ENCODE data around the gene KIAA1755.

Gene KIAA1755

DNA sequence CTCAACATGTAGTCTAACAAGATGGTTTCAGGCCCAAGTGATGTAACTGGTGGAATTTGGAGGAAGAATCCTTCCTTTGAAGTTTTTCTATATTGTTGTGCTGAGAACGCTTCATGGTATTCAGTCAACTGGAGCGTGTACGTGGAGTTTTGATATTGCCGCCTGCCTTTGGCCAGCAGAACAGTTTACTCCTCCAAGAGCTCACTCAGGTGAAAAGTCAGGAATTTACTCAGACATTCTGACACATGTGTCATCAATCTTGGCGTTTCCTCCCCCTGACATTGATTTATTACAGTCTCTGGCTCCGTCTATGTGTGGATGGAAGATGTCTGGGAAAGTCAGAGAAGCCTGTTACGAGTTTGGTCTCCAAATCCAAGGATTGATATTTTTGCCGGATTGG, 76.4 kb downstream of the KIAA1755 start:
- no peak for DNase-seq (ENCODE audit: low read depth)

DNA sequence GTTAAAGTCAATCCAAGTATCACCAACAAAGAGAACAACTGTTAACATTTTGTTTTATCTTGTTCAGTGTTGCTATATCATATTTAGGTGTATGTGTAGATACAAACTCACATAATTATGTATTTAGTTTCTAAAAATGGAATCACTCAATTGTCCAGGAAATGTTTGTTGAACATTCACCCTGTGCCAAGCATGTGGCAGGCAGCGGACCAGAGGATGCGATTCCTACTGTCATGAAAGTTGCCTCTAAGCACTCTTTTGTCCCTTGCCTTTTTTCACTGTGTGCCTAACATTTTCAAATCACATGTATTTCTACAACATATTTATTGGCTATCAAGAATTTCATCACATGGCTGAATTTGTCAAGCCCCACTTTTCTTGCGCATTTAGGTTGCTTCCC, 78.6 kb downstream of the KIAA1755 start:
- DNase-seq (ENCODE audit: low read depth): no peak

DNA sequence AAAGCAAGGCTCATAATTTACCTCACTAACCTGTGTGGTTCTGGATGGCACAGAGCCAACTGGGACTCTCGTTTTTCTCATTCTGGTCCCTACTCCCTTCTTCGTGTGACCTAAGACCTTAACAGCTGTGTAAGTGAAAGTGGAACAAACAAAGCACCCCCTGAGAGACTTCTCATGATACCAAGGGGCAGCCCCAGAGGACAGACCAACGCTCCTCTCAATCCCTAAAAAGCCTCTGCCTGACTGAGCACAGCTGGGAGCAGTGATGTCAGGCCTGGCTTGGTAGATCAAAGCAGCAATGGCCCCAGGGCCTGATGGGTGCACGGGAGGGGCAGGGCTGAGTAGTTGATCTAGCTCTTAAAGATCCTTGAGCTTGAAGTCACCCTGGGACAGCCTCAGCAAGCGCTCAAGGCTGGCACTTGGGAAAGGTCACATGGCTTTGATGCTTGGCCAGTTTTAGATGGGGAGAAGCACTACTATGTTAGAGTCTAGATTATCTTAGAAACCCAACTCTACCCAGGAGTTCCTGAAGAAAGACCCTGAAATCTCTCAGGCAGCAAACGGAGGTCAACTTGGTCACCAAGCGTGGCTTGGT, 79.2 kb downstream of the KIAA1755 start:
- no peak for DNase-seq (ENCODE audit: low read depth)

DNA sequence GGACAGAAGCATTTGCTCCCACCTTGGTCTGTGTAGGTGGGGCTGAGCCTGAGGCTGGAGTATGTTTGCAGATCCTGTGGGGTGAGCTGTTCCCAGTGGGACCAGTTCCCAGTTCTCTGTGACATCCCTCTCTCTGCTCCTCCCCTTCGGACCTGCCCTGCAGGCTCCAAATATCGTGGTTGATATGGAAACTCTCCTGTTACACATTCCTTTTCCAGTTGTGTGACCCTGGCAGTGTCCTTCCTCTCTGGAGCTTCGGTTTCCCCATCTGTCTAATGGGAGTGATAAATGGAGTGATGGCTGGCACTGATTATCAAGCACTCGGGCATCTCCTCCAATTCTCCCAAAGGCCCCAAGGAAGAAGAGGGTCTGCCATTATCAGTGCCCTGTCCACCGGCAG, 79.8 kb downstream of the KIAA1755 start:
- DNase-seq (ENCODE audit: low read depth): no peak

DNA sequence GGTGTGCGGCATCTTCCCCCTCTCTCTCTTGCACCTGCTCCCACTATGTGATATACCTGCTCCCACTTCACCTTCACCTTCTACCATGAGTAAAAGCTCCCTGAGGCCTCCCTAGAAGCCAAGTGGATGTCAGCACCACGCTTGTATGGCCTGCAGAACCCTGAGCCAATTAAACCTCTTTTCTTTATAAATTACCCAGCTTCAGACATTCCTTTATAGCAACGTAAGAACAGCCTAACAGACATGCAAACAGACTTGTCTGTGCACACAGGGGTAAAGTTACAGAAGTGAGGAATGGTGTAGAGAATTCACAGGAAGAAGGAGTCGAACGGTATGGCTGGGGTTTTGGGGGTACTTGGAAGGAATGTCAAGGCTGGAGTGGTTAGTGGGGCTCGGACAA, 80.7 kb downstream of the KIAA1755 start:
- DNase-seq (ENCODE audit: low read depth): no peak

DNA sequence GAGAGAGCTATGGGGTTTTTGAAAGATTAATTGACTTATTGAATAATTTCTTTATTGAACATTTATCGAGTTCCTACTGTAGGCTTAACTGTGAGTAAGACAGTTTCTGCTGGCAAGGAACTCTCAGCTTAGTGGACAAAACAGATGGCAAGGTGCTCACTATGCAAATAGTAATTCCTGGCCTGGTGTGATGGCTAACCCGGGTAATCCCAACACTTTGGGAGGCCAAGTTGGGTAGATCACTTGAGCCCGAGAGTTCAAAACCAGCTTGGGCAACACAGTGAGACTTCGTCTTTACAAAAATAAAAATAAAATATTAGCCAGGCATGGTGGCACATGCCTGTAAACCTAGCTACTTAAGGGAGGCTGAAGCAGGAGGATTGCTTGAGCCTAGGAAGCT, 82.0 kb downstream of the KIAA1755 start:
- no peak for DNase-seq (ENCODE audit: low read depth)

DNA sequence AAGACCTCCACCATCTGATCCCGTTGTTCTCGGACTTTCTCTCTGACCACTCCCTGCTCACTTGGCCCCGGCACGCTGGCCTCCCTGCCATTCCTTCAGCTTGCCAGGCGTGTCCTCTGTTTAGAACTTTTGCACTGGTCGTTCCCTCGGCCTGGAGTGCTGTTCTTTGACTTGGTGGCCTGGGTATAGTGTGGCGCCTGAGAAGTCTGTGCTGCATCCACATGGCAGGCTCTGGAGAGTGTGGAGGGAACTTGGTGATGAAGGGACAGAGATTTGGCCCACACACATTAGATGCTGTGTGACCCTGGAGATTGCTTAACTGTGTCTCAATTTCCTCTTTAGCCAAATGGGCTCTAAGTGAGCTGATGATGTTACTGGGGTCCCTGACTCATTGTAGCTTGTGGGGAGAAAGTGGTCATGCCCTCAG, 82.5 kb downstream of the KIAA1755 start:
- no peak for DNase-seq (ENCODE audit: low read depth)

DNA sequence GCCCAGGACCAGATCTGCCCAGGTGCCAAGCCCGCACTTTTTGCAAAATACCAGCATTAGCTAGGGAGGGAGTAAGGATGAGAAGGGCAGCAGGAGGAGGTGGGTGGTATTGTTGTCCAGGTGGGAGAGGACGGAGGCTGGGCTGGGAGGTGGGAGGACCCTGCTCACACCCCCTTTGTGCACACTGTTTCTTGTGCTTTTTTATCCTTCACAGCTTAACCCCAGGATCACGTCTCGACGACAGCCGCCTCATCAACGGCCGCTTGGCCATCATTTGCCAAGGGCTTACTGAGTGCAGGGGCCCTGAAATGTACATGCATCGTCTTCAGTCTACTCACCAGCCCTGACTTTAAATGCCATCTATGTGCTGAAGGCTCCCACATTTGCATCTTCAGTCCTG, 83.3 kb downstream of the KIAA1755 start:
- no peak for DNase-seq (ENCODE audit: low read depth)

DNA sequence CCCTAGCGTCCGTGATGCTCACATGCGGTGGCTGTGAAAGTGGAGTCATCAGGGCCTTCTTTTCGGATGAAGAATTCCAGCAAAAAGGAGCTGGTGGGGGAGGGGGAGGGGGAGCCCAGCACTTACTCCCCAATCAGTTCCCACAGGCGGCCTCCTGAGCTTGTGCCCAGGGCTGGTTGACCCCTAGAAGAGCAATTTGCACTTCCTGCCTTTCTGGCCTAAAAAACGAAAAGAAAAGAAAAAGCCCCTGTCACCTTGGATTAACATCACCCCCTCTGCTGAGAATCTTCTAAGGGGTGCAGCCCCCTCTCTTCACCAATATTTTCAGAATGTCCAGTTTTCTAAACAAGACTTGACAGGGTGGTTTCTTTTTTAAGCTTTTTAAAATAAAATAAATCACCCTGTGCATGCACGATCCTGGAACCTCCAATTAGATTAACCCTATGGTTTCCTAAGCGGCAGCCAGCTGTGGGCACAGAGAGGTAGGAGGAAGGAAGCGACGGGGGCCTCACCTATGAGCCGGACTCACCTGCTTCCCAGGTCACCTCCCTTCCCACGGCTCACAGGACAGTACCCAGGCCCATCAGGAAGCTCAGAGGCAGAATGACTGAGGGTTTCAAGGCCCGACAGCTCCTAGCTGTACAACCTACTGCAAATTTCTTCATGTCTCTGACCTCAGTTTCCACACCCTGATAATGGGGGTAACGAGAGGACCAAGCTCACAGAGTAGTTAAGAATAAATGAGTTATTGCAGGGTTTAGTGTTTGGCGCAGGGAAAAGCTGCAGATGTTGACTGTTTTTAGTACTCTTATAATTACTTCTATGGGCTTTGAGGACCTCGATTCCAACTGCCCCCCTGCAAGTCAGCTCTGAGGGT, 85.0 kb downstream of the KIAA1755 start:
- no peak for DNase-seq (ENCODE audit: low read depth)

DNA sequence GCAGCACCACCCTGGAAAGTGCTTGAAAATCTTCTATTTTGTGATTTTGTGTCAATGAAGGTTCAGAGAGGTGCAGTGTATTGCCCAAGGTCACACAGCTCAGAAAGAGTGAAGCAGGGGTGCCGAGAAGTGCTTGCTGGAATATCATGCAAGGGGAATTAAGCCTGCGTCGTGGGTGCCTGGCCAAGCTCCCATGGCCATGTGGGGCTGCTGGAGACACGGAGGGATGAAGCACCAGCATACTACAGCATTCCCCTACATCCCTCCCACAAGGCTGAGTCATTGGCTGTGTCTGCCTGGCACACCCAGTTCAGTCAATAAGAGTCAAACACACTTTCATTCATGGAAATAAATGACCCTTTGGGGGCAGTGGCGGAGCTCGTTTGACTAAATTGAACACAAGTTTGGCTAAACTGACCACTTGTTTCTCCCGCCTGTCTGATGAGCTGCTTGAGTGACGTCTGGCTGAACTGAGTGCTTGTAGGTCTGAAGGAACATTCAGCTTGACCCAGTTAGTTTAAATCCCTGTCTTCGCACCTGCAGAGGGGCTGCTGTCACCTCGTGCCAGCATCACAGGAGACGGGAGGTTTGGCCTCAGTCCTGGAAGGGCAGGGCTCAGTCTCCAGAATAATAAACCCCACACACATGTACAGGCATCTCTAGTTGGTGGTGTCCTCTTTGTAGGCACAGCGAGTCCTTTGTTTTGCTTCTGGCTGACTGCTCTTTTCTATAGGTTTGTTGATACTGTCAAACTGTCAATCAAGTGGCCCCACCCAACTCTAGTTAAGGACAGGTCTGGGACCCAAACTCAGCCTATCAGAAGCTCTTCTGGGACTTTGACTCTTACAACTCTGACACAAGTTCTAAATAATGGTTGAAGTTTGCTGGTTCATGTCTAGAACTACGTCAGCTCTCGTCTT, 87.0 kb downstream of the KIAA1755 start:
- peak; percentile 62 for DNase-seq (ENCODE audit: low read depth)

DNA sequence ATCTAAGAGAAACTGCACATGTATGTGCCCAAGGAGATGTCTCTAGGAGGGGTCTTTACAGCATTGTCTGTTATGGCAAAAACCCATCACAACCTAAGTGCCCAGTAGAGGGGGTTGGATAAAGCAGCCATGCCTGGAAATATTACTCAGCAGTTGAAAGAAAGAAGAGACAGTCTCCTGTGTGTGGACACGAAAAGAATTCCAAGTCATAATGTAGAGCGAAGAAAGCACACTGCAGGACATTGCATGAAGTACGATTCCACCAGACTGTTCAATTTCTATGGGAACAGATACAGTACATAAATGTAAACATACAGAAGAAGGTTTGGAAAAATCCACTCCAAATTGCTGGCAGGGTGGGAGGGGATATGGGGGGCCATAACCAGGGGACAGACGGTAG, 88.1 kb downstream of the KIAA1755 start:
- DNase-seq (ENCODE audit: low read depth): no peak

DNA sequence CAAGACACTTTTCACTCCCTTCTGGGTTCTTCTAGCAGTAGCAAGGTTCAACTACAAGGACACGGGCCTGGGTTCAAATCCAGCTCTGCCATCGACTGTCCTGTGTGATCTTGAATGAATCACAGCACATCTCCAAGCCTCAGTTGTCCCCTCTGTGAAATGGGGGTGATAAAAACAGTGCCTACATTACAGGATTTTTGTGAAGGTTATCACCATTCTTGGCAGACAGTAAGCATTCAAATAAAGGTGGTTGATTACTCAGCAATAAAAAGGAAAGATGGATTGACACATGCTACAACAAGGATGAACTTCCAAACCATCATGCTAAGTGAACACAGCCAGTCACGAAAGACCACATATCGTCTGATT, 88.9 kb downstream of the KIAA1755 start:
- DNase-seq (ENCODE audit: low read depth): no peak

DNA sequence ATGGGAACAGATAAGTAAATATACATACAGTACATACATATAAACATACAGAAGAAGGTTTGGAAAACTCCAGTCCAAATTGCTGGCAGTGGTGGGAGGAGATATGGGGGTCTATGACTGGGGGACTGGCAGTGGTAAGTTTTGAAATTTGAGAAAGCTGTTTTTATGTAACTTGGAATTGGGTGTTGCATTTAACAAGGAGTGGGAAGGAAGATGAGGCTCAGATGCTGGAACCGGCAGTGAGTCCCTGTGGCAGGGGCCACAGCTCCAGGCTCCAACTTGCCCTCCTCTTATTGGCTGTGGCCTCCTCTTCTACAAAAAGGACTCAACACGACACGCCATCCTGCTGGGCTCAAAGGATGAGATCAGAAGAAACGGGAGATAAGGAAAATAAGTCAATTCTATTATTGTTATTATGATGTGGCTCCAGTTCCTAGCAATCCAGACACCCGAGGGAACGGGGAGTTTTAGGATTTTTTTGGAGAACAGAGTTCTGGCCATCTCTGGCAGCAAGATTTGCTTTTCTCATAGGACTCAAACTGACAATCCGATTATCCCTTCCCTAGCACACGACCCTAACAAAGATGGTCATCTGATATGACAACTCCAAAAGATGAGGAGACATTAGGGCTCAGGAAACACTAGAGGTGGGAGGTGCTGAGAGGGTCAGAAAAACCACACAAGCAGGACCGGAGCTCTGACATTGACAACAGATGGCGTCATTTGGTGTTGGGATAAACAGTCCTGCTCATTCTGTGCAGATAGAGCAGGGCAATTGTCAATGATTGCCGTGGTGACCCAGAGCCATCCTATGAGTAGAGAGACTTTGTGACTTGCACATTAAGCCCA, 89.5 kb downstream of the KIAA1755 start:
- DNase-seq (ENCODE audit: low read depth): no peak

DNA sequence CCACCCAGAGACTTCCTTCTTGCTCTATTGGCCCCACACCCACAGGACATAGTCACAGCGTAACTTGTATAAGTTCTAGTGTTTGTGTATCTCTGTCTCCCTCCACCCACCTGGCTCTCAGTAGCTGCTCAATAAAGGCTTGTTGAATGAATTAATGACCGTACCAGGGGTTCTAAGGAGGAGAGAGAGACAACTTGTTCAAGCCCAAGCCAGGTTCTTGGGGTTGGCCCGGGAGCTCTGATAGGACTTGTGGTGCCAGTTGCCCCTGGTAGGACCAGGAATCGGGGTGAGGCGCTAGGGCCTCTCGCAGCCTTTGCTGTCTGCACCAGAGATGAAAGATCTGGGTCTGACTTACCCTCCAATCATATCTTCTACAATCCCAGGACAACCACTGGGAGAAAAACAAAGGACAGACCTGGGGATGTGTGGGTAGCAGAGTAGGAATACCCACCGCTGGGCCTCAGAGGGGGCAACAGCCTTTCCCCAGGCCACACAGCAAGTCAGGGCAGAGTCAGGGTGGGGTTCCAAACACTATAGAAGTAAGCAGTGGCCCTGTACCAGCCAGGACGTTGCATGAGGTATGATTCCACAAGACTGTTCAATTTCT, 90.2 kb downstream of the KIAA1755 start:
- no peak for DNase-seq (ENCODE audit: low read depth)

DNA sequence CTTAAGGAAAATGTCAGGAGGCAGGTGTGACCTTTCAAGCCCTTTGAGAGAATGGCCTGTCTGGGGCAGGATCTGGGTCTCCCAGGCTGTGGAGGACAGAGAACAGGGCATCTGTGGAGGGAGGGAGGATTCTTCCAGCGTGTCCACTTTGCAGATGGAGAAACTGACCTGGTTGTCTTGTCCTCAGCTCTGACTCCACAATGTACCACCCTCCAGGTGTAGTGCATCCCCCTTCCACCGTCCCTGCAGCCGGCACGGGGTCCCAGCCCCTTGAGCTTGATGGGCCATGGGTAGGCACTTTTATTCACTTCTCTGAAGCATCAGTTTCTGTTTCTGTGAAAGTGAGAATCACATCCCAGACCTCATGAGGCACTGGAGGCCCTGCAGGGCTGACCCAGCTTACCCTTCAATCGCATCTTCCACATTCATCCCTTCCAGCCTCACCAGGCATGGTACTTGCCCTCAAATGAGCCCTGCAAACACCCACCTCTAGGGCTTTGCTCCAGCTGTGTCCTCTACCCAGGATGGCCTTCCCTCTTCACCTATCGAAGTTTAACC, 90.8 kb downstream of the KIAA1755 start:
- DNase-seq (ENCODE audit: low read depth): no peak

DNA sequence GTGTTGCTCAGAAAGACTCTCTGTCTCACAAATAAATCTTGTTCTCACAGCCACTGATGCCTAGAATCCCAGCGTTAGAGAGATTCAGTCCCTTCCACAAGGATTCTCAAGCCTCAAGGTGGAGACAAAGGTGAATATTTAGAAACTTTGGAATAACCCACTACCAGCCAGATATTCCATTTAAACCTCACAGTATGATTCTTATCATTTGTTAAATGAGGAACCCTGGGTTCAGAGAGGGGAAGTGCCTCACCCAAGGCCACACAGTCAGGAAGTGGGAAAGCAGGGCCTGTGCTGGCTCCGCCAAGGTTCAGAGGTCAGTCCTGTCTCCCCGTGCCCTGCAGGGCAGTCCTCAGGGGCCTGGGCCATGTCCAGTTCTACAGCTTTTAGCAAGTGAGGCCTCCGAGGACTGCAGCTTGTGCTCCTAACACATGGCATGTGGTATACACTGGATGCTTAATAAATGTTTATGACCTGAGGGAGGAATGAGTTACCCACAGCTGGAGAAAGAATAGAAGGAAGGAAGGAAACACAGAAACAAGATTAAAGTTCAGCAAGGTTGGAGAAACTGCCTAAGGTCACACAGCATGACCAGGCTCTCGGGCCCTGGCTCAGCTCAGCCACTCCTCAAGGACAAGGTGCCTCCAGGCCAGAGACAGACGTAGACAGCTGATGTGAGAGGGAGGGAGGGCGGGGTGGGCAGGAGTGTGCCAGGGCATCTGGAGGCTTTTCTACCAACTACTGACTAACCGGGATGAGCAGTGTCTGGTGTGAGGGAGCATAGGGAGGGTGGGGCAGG, 91.5 kb downstream of the KIAA1755 start:
- no peak for DNase-seq (ENCODE audit: low read depth)

DNA sequence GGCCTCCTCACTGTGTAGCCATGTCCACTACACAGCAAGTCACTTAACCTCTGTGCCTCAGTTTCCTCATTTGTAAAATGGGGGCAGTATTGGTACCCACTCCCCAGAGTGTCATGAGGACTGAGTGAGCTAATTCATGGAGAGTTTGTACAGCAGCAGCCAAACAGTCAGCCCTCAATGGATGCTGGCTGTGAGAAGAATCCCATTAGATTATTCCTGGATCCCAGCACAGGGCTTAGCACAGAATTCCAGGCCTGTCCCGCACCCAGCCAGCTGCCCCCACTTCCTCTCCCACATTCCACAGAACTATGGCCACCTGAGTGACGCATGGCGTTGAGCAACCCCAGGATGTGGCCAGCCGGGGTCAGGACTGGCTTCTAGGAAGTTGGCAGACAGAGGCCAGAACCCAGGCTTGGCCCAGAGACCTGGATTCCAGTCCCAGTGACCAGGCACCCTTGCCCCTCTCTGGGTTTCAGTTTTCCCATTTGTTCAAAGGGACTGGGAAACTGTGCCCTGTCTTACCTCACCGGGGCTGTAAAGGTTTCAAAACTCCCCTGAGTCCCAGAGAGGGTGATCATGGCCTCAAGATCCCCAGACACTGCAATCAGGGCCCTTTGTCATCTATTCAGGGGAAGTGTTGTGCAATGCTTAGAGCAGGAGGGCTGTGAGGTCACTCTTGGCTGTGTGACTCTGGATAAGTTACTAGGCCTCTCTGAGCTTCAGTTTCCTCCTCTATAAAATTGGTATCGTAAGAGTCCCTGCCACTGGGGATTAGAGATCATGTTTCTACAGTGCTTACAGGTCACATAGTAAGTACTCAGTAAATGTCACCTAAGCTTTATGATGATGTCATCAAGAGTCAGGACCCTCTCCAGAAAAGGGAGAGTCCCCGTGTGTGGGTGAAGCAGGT, 92.4 kb downstream of the KIAA1755 start:
- peak; percentile 84 for DNase-seq (ENCODE audit: low read depth)

DNA sequence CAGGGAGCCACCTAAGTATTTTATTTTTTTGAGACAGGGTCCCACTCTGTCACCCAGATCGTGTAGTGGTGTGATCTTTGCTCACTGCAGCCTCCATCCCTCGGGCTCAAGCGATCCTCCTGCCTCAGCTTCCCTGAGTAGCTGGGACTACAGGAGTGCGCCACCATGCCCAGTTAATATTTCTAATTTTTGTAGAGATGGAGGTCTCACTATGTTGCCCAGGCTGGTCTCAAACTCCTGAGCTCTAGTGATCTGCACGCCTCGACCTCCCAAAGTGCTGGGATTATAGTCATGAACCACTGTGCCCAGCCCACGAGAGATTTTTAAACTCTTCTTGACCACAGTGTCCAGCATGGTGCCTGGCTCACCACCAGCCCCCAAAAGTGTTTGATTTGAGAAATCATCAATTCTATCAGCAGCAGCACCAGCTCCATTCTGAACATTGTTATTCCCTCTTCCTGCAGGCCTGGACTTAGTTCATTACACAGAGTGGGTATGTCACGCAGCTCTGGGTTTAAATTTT, 93.1 kb downstream of the KIAA1755 start:
- DNase-seq (ENCODE audit: low read depth): no peak

DNA sequence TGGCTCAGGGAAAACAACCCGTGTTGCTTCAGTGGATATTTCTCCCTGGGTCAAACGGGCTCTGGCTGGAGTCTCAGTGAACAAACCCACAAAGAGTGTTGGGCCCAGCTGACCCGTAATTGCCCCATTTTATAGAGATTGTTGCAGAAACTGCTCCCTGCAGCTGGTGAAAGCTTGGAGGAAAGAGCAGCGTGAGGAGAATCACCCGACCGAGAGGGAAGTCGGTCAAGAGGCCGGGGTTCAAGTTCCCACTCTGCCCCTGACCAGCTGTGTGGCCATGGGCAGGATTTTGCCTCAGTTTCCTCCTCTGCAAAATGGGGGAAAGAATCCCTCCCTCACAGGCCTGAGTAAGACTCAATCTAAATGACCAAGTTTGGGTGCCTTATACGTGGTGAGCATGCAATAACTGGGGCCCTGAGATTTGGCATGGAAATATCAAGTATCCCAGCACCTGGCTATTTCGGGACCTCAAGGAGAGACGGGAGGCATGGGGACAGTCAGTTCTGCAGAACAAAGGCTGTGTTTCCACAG, 93.8 kb downstream of the KIAA1755 start:
- no peak for DNase-seq (ENCODE audit: low read depth)
